Measurements from ENCODE around the gene SAMM50.

DNA sequence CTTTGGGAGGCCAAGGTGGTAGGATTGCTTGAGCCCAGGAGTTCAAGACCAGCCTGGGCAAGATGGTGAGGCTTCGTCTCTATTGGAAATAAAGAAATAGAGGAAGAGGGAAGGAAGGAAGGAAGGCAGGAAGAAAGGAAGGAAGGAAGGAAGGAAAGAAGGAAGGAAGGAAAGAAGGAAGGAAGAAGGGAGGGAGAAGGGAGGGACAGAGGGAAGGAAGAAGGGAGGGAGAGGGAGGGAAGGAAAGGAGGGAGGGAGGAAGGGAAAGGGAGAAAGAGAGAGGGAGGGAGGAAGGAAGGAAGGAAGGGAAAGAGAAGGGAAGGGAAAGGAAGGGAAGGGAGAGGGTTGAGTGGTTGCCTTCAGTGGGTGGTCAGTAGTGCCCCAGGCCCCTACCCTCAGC, 45.5 kb upstream of the SAMM50 start:
- no peak for TF ChIP-seq EZH2phosphoT487 (IDR thresholded peaks at IDR 0.05; ENCODE audit: low read depth, severe bottlenecking, unreplicated experiment)
- TF ChIP-seq, protein P1, sequence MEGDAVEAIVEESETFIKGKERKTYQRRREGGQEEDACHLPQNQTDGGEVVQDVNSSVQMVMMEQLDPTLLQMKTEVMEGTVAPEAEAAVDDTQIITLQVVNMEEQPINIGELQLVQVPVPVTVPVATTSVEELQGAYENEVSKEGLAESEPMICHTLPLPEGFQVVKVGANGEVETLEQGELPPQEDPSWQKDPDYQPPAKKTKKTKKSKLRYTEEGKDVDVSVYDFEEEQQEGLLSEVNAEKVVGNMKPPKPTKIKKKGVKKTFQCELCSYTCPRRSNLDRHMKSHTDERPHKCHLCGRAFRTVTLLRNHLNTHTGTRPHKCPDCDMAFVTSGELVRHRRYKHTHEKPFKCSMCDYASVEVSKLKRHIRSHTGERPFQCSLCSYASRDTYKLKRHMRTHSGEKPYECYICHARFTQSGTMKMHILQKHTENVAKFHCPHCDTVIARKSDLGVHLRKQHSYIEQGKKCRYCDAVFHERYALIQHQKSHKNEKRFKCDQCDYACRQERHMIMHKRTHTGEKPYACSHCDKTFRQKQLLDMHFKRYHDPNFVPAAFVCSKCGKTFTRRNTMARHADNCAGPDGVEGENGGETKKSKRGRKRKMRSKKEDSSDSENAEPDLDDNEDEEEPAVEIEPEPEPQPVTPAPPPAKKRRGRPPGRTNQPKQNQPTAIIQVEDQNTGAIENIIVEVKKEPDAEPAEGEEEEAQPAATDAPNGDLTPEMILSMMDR (IDR thresholded peaks at IDR 0.05; ENCODE audit: poor library complexity) = no peak

All from hepatocyte (in vitro differentiated cells).